ENCODE results near the gene RGMB.

RGMB gene

DNA sequence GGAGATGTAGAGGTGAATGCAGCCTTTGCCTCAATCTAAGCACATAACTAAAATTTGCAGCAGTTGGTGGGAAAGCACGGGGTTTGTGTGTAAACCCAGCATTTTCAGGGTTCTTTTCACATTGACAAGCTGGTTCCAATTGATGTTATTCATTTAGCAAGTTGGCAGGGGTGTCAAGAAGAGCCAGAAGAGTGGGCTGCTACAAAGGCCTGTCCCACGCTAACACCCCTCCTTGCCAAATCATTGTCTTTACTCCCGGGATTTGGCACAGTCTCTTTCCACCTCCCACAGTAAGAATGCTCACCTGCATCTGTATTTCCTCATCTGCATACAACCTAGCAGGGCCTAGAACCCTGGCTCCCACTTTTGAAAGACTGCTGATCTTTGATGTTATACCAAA is 11.8 kb downstream of the RGMB start:
- no peak for DNase-seq (ENCODE audit: low read depth)

GRCh38 chr5:98786191-98786853 is 12.9 kb downstream of the RGMB start:
- DNase-seq (ENCODE audit: low read depth), result no peak

DNA sequence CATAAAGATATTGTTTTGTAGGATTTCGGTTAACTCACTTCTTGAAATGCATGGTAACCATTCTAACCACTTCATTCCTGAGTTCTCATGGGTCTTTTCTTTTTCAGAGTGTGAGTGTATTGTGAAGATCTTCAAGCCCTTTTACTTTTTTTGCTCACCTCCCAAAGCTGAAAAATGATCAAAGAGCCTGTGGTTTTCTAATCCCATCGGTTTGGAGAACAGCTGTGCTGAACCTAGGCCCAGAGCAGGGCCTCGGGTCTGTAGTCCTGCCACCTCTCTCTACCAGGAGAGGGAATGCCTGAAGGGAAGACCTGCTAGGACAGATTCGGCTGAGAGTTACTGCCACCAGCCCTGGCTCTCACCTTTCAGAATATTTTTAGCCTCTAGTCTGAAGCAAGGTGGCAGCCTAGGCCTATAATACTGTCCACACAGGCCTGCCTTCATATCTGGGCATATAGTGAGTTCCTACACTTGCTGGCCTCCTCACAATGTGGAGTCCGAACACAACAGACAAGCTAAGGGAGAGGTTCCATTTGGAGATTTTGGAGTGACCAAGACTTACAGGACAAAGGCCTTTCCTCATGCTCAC is 13.8 kb downstream of the RGMB start:
- DNase-seq (ENCODE audit: low read depth), result no peak

DNA sequence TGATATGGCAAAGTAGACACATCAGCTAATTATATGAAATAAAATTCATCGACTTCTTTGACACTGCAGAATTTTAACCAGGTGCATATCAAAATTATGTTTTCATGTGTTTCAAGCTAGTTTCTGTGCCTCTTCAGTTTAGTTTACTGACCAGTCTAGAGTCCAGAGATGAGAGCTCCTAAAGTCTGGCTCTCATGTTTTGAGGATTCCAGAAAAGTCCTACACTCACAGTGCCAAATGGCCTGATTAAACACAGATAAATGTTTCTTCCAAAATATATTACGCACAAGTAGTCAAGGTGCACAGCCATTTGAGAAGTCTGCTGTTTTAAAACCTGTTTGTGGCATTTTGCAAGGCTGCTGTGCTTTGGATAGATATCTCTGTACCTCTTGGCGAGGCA is 15.6 kb downstream of the RGMB start:
- DNase-seq (ENCODE audit: low read depth), result no peak

DNA sequence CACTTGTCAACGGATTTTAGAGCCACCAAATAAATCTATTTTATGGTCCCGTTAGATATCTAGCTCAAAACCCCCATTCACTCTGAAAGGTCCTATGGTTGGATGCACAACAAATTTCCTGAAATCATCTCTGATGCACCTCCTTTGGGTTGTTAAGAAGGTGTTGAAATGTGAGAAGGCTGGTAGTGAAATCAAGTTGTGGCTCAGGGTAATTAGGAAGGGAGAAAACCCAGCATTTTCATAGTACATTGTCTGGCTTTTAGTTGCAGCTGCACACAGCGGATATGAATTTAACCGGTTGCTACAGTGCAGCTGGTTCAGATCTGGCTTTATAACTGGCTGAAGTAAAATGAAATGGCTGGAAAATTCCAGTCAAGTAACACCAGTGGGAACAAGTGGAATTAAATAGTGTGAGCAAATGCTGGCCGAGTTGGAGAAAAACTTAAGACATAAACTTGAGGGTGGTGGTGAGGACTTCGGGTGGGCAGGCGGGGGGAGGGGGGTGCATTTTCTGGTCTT is 17.6 kb downstream of the RGMB start:
- no peak for DNase-seq (ENCODE audit: low read depth)

DNA sequence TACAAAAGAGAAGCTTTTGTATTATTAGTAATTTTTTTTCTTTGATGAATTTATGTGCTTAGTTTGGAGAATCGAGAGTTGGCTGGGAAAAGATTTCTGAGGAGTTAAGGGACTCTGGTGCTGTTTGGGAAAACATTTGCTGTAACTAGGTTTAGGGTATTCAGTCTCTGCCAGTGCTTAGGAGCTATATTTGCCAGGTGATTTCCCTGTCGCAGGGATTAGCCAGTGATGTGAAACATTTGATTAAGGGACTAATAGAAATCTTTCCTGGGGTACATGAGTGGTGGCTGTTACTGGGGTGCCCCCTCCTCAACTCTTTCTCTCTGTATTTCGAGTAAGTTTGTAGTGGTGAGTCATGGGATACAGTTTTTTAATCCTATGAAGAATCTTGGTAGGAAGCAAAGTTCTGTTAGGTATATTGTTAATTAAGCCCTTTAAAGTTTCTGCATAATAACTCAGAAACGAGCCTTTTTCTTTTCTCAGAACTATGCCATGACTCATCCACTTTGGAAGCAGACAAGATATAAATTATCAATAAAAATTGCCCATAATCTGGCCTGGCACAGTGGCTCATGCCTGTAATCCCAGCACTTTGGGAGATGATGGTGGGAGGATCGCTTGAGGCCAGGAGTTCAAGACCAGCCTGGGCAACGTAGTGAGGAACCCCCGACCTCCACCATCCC is 18.6 kb downstream of the RGMB start:
- DNase-seq (ENCODE audit: low read depth), result no peak

- no peak for DNase-seq (ENCODE audit: low read depth)
Observed at GRCh38 chr5:98793223-98793622, 19.8 kb downstream of the RGMB start.

- no peak for DNase-seq (ENCODE audit: low read depth)
Observed at GRCh38 chr5:98794001-98794400, 20.5 kb downstream of the RGMB start.

- DNase-seq (ENCODE audit: low read depth), result no peak
Observed at GRCh38 chr5:98794414-98795080, 21.1 kb downstream of the RGMB start.

DNA sequence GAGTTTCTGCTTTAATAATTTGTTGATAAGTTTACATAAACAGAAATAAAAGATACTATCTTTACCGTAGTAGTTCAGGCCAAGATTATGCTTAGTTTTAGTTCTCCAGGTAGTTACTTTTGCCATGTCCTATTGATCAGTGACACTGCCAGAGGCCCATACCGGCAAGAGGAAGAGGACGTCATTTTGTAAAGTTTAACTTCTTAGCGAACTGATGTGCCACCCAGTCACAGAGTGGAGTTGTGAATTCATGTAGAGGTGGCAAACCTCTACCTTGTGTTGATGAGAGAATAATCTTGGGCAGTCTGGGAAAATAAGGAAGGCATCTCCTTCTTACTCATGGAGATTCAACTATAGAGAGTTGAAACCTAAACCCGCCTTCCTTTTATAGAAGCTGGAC is 21.8 kb downstream of the RGMB start:
- DNase-seq (ENCODE audit: low read depth), result no peak

- peak; percentile 26 for DNase-seq (ENCODE audit: low read depth)
Observed at GRCh38 chr5:98796197-98796972, 22.9 kb downstream of the RGMB start.

DNA sequence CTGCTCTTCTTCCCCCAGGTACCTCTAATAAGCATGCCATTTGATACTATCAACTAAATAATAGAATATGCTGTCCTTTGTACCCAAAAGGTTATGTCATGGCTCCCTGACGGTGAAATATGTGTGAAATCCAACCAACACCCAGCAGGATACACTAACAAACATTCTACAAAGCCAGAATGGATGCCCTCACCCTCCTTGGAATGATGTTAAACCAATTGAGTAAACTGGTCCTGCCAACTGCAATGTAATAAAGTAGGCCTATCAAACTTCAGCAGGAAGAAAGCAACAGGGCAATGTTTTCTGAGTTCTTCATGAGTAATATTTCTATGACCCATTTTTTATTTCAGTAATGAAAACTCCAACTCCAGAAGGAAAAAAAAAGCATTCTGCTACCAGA is 24.9 kb downstream of the RGMB start:
- DNase-seq (ENCODE audit: low read depth), result no peak

DNA sequence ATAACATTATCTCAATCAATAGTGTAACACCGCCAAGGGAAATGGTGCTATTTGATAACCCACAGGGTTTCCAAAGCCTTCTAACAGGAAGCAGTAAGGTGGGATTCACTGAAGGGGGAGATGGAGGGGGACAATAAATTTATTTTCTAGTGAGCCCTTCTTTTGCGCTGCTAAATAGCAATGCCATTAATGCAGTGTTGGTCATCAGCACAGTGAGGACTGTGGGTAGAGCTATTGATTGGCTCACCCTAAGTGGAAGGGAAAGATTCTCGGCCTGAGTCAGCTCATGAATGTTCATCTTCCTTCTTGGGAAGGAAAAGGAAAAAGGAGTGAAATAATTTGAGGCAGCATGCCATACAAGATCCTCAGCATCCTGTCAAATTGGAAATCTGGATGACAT is 25.4 kb downstream of the RGMB start:
- no peak for DNase-seq (ENCODE audit: low read depth)

- no peak for DNase-seq (ENCODE audit: low read depth)
Observed at GRCh38 chr5:98804066-98804465, 30.6 kb downstream of the RGMB start.

DNA sequence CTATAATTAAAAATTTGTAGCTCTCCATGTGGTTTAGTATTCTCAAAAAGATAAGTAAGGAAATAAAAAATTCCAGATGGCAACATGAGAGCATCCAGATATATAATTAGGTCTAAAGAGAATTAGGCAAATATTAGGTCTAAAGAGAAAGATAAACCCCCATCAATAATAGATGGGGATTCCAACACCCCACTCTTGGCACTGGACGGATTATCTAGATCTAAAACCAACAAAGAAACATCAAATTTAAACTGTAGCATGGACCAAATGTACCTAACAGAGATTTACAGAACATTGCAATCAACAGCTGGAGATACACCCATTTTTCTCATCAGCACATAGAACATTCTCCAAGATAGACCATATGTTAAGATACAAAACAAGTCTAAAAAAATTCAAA is 31.6 kb downstream of the RGMB start:
- no peak for DNase-seq (ENCODE audit: low read depth)

GRCh38 chr5:98807806-98808205 is 34.3 kb downstream of the RGMB start:
- no peak for DNase-seq (ENCODE audit: low read depth)

DNA sequence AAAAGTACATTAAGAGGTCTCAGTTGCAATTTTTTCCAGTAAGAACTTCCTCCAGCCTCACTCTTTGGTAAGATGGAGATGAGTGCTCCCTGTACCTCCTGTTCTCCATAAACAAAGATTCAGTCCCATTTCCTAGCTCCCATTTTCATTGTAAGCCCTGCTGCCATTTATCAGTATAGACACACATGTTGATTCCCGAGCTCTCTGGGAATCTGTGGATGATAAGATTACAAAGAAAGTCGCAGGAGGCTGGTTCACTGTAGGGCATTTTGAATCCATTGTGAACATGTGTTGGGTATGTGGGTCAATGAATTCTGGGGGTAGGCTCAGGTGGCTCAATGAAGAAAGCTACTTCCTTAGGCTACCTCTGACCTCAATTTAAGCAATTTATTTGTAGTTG is 36.7 kb downstream of the RGMB start:
- DNase-seq (ENCODE audit: low read depth), result no peak

DNA sequence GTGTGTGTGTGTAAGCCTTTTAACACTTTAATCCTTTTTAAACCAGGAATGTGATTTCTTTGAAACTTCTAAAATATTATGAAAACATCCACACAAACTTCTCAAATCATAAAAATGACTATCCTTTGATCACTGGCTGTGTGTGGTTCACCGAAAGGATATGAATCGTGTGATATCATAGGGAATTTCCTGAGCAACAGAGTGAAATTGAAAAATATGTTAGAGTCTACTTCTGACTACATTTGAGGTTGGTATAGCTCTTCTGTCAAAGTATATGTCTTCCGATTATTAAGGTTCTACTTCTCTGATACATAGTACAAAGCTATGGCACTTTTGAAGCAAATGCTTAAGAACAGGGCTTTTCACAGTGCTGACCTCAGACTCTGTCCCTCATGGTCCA is 40.3 kb downstream of the RGMB start:
- DNase-seq (ENCODE audit: low read depth), result no peak

DNA sequence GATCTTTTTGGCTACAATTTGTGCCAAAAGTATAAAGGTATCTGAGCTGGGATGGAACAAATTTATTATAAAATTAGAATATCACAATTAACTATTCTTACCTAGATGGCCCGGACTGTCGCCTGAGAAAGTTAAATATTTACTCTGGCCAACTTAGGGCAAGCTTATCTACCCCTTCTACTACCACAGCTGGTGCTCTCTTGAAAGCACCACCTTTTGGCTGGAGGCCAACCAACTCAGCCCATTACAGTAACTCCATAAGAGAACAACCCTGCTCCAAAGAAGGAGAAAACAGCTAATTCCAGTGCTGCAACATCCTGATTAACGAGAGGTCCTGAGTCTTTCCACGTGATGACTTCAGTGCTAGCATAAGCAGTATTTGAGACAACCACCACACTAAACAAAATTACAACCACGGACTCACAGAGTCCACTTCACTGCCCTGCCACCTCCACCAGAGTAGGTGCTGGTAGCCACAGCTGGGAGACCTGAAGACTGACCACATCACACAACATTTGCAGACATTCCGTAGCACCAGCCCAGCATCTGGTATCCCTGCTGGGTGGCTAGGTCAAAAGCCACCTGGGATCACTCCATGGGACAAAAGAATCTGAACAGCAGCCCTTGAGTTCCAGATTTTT is 43.2 kb downstream of the RGMB start:
- no peak for DNase-seq (ENCODE audit: low read depth)

DNA sequence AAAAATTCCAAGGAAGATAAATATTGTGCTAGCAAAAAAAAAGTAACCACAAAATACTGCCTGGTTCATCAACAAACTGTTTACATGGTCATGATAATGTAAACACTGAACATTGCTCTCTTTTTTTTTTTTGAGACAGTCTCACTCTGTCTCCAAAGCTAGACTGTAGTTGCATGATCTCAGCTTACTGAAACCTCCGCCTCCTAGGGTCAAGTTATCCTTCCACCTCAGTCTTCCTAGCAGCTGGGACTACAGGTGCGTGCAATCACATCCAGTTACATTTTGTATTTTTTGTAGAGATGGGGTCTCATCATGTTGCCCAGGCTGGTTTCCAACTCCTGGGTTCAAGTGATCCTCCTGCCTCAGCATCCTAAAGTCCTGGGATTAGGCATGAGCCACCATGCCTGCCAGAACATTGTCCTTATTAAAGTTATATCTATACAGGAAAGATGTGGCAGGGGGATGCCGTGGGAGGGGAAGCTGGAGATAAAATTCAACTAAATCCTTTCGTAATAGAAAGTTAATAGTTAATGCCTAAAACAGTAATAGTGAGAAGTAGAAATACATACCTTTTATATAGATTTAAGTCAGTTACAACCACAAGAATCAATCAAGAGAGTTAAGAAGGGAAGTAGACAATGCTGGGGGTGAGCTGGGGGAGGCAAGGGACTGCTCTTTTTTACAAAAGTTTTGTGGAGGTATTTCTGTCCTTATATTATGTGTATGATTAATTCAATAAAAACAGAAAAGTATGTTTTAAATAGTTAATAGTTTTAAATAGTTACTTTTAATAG is 52.3 kb downstream of the RGMB start:
- DNase-seq (ENCODE audit: low read depth), result no peak

DNA sequence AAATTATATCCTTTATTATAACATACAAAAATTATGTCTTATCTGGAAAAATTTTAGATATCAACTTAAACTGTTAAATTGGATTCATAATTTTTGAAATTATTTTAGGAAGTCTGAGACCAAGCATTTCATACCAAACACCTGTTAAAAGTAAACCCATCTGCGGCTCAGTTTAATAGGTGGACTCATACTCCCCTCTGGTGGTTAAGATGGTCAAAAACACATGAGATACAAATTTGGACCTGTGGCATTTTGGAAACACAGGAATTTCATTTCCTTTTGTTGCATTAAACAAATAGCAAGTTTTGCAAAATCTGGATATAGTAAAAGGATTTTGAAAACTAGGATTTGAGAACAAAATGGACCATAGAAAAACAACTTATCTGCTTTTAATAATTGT is 53.7 kb downstream of the RGMB start:
- no peak for DNase-seq (ENCODE audit: low read depth)

All from activated T-cell treated with anti-CD3 and anti-CD28 coated beads for 48 hours (primary cell).